CD4-positive, alpha-beta memory T cell (primary cell): ENCODE results near the gene ABCD3. TPM values are rescaled to one million over a fixed set of nuclear protein-coding genes. Genes with fewer than 3 reads are reported as not detected.

Experiments
- CTCF ChIA-PET: fragments of 350-600 bp; sonication (Branson Sonifier 250); formaldehyde crosslinking; loops from one replicate; lab custom pipeline; 2021; ENCODE audit warnings: inconsistent platforms; ENCODE audit not compliant: partially characterized antibody; lab: Charles Lee
- POLR2A ChIA-PET: fragments of 350-600 bp; sonication (Branson Sonifier 250); formaldehyde crosslinking; loops from one replicate; lab custom pipeline; 2021; ENCODE audit not compliant: partially characterized antibody; lab: Charles Lee
- DNase-seq, 5 donors: peaks; one replicate each; pipeline versions ENCODE4 v3.0.0 to v3.0.0-alpha.2; 2020 to 2022; ENCODE audit warnings: mixed read lengths in 1 of 5
- H3K27ac ChIP-seq: one replicate; pipeline ENCODE4 v1.7.0; 2013; ENCODE audit warnings: low read depth, low read length
- H3K27me3 ChIP-seq: 2 replicates; pipeline ENCODE4 v1.7.0; 2013; ENCODE audit warnings: mild to moderate bottlenecking, low read length, moderate library complexity; ENCODE audit not compliant: insufficient read depth
- H3K36me3 ChIP-seq: 2 replicates; pipeline ENCODE4 v1.7.0; 2013; ENCODE audit warnings: mild to moderate bottlenecking, low read length, moderate library complexity; ENCODE audit not compliant: insufficient read depth
- H3K4me1 ChIP-seq: 2 replicates; pipeline ENCODE4 v1.7.0; 2013; ENCODE audit warnings: mild to moderate bottlenecking, low read length, moderate library complexity; ENCODE audit not compliant: insufficient read depth
- H3K4me3 ChIP-seq, 2 donors: one replicate each; pipeline ENCODE4 v1.7.0; 2013; ENCODE audit warnings: low read length in 2 of 2, mild to moderate bottlenecking in 1 of 2
- H3K9me3 ChIP-seq, 2 donors: one replicate each; pipeline ENCODE4 v1.7.0; 2013; ENCODE audit warnings: low read length in 2 of 2, control low read depth in 1 of 2; ENCODE audit not compliant: control insufficient read depth in 1 of 2
- H3K27ac Mint-ChIP-seq, 7 donors: one replicate each; pipeline ENCODE4 v1.8.0; 2020 to 2021; ENCODE audit warnings: mixed read lengths in 7 of 7, mild to moderate bottlenecking in 6 of 7, inconsistent platforms in 3 of 7, moderate library complexity in 3 of 7
- H3K27me3 Mint-ChIP-seq, 2 donors: one replicate each; pipeline ENCODE4 v1.8.0; 2020 to 2021; ENCODE audit warnings: mixed read lengths in 2 of 2
- H3K36me3 Mint-ChIP-seq, 2 donors: one replicate each; pipeline ENCODE4 v1.8.0; 2020 to 2021; ENCODE audit warnings: mixed read lengths in 2 of 2, inconsistent platforms in 1 of 2, mild to moderate bottlenecking in 1 of 2
- H3K4me1 Mint-ChIP-seq, 4 donors: one replicate each; pipeline ENCODE4 v1.8.0; 2020 to 2021; ENCODE audit warnings: mixed read lengths in 4 of 4, mild to moderate bottlenecking in 1 of 4
- H3K4me3 Mint-ChIP-seq, 8 donors: one replicate each; pipeline ENCODE4 v1.8.0; 2020 to 2021; ENCODE audit warnings: mixed read lengths in 8 of 8, mild to moderate bottlenecking in 7 of 8, moderate library complexity in 6 of 8, inconsistent platforms in 3 of 8
- H3K9me3 Mint-ChIP-seq, 8 donors: one replicate each; pipeline ENCODE4 v1.8.0; 2020 to 2021; ENCODE audit warnings: mixed read lengths in 8 of 8, mild to moderate bottlenecking in 5 of 8, inconsistent platforms in 3 of 8, moderate library complexity in 1 of 8
- intact Hi-C: fragments of 100-400 bp; cut with micrococcal nuclease; formaldehyde crosslinking; loops from one replicate; pipeline ENCODE4 v1.15.1; 2023
- polyA plus RNA-seq, 2 donors: library from polyadenylated mRNA; unstranded; fragments of 300-500 nt; fragmentation: Illumina TruSeq; gene quantifications; one replicate each; pipeline ENCODE4 v1.2.3, GENCODE V29; 2021
- total RNA-seq, 2 experiments: library from RNA; stranded (reverse); gene quantifications; one replicate each; pipeline ENCODE4 v1.2.3, GENCODE V29; 2021

Gene ABCD3
- total and polyA plus RNA-seq, 4 experiments from 2014 or later = 23.6 to 24.2 (median 23.9) TPM

DNA sequence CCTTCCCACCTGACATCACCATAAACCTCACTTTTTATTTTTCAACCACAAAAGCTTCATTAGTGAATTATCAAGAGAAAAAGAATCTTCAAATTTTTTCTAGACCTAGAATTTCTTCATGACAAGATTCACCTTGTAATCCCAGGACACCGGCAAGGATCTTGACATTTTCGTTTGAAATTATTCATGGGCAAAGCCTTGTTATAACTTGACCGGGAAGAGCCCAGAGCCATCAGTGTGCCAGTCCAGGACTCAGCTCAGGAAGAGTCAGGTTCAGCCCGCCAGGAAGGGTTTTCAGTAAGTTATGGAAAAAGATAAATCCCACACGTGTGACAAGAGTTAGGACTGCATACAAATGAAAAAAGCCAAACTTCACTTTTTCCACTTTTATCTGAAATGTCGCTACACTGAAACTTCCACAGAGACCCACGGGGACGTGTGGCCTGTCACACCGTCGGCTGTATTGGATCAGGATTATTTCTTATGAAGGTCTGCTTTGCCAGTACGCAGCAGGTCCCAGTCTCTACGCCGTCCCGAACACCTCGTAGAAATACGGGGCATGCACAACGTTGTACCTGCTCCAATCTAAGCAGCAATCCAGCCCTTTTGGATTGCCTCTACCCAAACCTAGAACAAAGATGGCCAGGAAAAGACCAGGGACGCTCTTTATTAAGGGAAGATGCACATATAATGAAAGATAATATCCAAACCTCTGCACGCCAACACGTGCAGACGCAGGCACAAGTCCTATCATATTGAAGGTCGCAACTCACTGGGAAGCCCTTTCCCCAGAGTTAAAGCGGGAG is 122.5 kb downstream of the ABCD3 start:
- Histone ChIP-seq H3K36me3 (no peaks in the 10 kb centered on the region), H3K27me3 (peaks cover 11% of the 10 kb centered on the region), H3K27ac (no peak overlapping the region), H3K4me3 (no peak overlapping the region), H3K9me3 (no peaks in the 10 kb centered on the region), H3K4me1 (peaks cover 10% of the 10 kb centered on the region)
- Mint-ChIP-seq H3K36me3 (no peaks in the 10 kb centered on the region), H3K4me1 (peaks cover 10 to 25% (median 14%) of the 10 kb centered on the region in 4 donors), H3K27me3 (peaks cover 47 to 49% of the 10 kb centered on the region in 2 donors), H3K27ac (no peak overlapping the region), H3K4me3 (peak overlapping the region; percentile 21 to 80 (median 63)), H3K9me3 (no peaks in the 10 kb centered on the region)
- ChIA-PET POLR2A (no interaction called here), CTCF (no interaction called here)
- no peak for DNase-seq
- intact Hi-C loops = no loop called here

DNA sequence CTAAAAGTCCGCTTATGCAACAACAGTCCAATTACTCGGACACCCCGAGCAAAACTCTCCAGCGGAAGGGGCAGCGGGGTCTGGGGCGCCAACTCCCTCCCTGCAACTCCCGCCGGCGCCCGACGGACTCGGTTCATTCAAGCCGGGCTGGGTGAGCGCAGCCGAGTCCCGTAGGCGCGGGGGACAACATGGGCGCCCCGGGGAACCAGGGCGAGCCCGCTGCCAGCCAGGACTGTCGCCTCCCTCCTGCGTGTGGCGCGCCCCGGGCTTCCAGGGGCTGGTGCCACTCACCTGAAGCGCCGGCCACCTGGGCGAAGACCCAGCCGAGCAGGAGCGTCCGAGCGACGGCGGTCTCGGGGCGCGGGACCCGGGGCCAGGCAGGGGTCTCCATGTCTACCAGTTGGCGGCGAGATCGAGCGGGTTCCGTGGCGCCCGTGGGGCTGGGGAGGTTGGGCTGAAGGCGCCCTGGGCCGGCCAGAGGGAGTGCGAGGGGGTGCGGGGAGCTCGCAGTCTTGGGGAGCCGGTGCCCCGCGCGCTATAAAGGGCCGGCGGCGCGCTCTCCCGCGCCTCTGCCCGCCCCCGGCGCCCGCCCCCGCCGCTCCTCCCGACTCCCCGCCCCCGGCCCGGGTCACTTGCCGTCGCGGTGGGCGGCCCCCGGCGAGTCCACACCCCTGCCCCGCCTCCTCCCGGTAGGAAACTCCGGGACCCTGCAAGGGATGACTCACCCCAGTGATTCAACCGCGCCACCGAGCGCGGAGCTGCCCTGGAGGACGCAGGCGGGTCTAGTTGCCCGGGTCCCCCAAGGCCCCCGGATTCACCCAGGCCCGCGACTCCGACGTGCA is 123.3 kb downstream of the ABCD3 start, which contains the start of gene F3:
F3 (minus strand) TSS at position 514 of the 842 bp plus-strand sequence; CDS start at position 391, 123 bp downstream.
- Mint-ChIP-seq H3K9me3 (no peaks in the 10 kb centered on the region), H3K27me3 (peaks cover 48 to 50% of the 10 kb centered on the region in 2 donors), H3K36me3 (no peaks in the 10 kb centered on the region), H3K4me1 (peaks cover 10 to 25% (median 14%) of the 10 kb centered on the region in 4 donors), H3K4me3 (peak within 1 kb of the TSS; percentile 66 to 83 (median 76)), H3K27ac (no peak within 1 kb of the TSS)
- intact Hi-C loops = no loop called here
- H3K4me1 ChIP-seq = peaks cover 10% of the 10 kb centered on the region
- H3K27ac ChIP-seq = no peak within 1 kb of the TSS
- H3K36me3 ChIP-seq = no peaks in the 10 kb centered on the region
- peak; percentile 3 to 65 (median 7) for DNase-seq
- H3K9me3 ChIP-seq = no peaks in the 10 kb centered on the region
- H3K4me3 ChIP-seq = no peak within 1 kb of the TSS
- POLR2A ChIA-PET = no interaction called here
- CTCF ChIA-PET = no interaction called here
- peaks cover 11% of the 10 kb centered on the region for H3K27me3 ChIP-seq

DNA sequence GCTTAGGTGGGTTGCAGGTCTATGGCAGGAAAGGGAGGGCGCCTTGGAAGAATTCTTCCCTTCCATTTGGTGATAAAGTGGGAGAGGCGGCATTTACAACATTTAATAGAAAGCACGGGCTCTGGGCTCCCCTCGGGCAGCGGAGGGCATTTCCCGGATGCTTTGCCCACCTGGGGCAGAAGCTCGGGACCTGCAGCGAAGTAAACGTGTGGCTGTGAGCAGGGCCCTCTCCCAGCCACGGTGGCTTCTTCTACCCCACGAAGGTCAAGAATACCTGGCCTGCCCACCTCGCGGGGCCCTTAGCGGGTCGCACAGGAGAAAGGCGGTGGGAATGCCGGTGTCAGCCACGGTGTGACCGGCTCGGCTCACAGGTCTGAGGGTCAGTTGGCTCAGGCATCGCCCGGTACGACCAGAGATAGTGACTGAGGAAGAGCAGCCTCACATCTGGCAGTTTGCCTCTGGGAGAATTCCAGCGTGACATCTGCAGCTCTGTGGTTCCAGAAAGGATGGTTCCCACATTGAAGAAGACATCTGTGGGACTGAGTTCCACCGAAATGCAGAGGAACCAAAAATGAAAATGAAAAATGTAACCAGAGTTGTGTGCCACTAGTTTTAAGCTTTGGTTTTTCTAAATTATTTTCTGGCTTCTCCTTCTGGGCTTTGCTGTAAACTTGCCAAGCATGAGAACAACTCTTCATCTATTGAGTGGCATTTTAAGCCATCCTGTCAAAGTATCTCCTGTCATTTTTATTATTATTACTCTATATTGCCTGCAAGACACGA is 124.1 kb downstream of the ABCD3 start:
- no peaks in the 10 kb centered on the region for H3K36me3 ChIP-seq
- Mint-ChIP-seq H3K27ac (no peak overlapping the region), H3K4me3 (peak overlapping the region; percentile 66 to 83 (median 76)), H3K9me3 (no peaks in the 10 kb centered on the region), H3K4me1 (peaks cover 10 to 25% (median 14%) of the 10 kb centered on the region in 4 donors), H3K36me3 (no peaks in the 10 kb centered on the region), H3K27me3 (peaks cover 50 to 52% of the 10 kb centered on the region in 2 donors)
- H3K27me3 ChIP-seq = peaks cover 7% of the 10 kb centered on the region
- no peak overlapping the region for H3K4me3 ChIP-seq
- no peak overlapping the region for H3K27ac ChIP-seq
- intact Hi-C loops = no loop called here
- H3K4me1 ChIP-seq = peaks cover 10% of the 10 kb centered on the region
- ChIA-PET POLR2A (no interaction called here), CTCF (no interaction called here)
- DNase-seq = no peak
- no peaks in the 10 kb centered on the region for H3K9me3 ChIP-seq

DNA sequence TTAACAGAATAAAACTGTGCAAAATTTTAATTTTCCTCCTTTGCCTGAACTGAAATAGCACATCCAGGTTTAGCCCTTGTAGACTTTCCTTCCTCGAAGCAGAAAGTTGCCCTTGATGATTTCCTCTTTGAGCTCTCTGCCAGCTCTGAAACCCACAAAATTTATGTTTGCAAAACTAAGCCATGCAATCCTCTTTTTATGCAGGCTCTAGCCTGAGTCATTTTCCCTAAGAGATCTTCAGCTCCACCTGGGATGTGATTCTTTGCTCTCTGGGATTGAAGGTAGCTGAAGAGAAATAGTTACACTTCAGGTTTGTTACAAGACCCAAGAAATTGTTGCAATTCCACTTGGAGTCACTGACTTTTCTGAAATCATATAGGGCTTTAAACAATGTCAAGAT is 124.8 kb downstream of the ABCD3 start:
- H3K27ac ChIP-seq = no peak overlapping the region

DNA sequence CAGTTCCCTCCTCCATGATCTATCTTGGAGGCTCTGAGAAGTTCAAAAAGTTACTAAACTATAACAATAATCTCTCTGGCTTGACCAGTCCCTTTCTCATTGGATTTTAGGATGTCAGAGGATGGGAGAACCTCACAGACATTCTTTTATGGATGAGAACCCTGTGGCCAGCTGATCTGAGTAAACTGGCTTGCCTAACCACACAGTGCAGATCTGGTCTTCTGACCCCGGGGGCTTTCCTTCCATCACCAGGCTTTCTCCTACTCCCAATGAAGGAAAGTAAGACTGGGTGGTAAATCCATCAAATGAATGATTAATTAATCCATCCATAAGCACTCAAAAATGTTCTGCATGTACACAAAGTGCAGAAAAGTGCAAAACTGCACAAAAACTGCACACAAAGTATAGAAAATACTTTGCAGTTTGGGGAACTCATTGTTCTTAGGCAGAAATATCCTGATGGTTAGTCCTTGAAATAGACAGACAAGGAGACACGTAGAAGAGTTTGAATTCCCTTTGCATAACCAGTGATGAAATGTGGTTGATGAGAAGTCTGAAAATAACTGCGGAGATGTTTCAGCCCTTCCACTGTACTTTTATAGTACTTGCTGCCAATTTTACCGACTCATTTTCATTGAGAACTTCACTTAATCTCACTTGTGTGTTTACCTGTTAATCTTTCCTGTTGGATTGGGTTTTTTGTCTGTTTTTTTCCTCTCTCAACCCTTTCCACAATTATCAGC is 125.9 kb downstream of the ABCD3 start:
- H3K9me3 ChIP-seq = no peaks in the 10 kb centered on the region
- H3K36me3 Mint-ChIP-seq = no peaks in the 10 kb centered on the region
- CTCF ChIA-PET = no interaction called here
- H3K9me3 Mint-ChIP-seq = no peaks in the 10 kb centered on the region
- H3K4me1 ChIP-seq = peaks cover 10% of the 10 kb centered on the region
- H3K36me3 ChIP-seq = no peaks in the 10 kb centered on the region
- intact Hi-C loops = no loop called here
- DNase-seq = no peak
- no peak overlapping the region for H3K27ac Mint-ChIP-seq
- no peak overlapping the region for H3K27ac ChIP-seq
- H3K27me3 Mint-ChIP-seq = peaks cover 46 to 49% of the 10 kb centered on the region in 2 donors
- peak overlapping the region in 1 of 8 donors; percentile 12 for H3K4me3 Mint-ChIP-seq
- no peak overlapping the region for H3K4me3 ChIP-seq
- H3K27me3 ChIP-seq = peaks cover 6% of the 10 kb centered on the region
- H3K4me1 Mint-ChIP-seq = peaks cover 10 to 25% (median 14%) of the 10 kb centered on the region in 4 donors
- POLR2A ChIA-PET = no interaction called here

More for the DNA sequence above, 124.8 kb downstream of the ABCD3 start:
- H3K4me1 ChIP-seq = peaks cover 10% of the 10 kb centered on the region
- H3K36me3 ChIP-seq = no peaks in the 10 kb centered on the region
- intact Hi-C loops = no loop called here
- ChIA-PET CTCF (no interaction called here), POLR2A (no interaction called here)
- Mint-ChIP-seq H3K9me3 (no peaks in the 10 kb centered on the region), H3K36me3 (no peaks in the 10 kb centered on the region), H3K27me3 (peaks cover 50 to 51% of the 10 kb centered on the region in 2 donors), H3K27ac (no peak overlapping the region), H3K4me3 (peak overlapping the region in 6 of 8 donors; percentile 43 to 83 (median 70)), H3K4me1 (peaks cover 10 to 25% (median 14%) of the 10 kb centered on the region in 4 donors)
- H3K27me3 ChIP-seq = peaks cover 6% of the 10 kb centered on the region
- DNase-seq = no peak
- H3K9me3 ChIP-seq = no peaks in the 10 kb centered on the region
- no peak overlapping the region for H3K4me3 ChIP-seq

DNA sequence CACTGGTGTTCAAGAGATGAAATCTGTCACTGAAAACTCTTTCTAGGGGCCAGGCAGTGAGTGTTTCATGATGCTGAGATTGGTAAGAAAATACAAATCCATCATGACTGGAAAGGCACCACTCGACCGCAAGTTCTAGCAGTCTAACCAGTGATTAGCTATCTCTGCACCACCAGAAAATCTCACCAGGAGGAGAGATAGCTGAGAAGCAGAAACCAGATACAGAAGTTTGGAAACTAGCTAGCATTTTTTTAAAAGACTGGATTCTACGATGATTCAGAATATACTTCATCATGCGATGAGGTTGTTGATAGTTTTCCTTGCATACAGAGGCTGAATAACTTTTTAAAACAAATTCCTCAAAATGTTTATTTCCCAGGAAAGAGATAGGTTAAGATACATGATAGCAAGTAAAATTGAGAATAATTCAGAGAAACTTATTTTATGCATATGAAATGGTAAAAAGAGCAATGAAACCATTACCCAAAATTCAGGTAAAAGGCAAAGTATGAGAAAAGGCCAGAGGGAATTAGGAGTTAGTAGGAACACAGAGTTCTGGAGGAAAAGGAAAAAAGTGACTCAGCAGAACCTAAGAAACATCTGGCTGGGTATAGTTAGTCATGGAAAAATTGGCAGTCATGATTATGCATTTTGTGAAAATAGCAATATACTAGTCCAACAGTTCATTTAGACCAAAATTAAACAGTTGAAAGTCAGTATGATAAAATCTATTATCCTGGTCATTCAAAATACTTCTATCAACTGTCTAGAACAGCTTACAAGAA is 126.7 kb downstream of the ABCD3 start:
- POLR2A ChIA-PET = no interaction called here
- Mint-ChIP-seq H3K4me1 (peaks cover 10 to 25% (median 14%) of the 10 kb centered on the region in 4 donors), H3K9me3 (no peaks in the 10 kb centered on the region), H3K36me3 (no peaks in the 10 kb centered on the region), H3K4me3 (no peak overlapping the region), H3K27me3 (peaks cover 38 to 44% of the 10 kb centered on the region in 2 donors), H3K27ac (no peak overlapping the region)
- intact Hi-C loops = no loop called here
- H3K36me3 ChIP-seq = no peaks in the 10 kb centered on the region
- no peak for DNase-seq
- H3K27ac ChIP-seq = no peak overlapping the region
- H3K9me3 ChIP-seq = no peaks in the 10 kb centered on the region
- no peak overlapping the region for H3K4me3 ChIP-seq
- peaks cover 10% of the 10 kb centered on the region for H3K4me1 ChIP-seq
- CTCF ChIA-PET = no interaction called here
- peaks cover 6% of the 10 kb centered on the region for H3K27me3 ChIP-seq
